Measurements from ENCODE around the gene RPH3AL.

RPH3AL gene

DNA sequence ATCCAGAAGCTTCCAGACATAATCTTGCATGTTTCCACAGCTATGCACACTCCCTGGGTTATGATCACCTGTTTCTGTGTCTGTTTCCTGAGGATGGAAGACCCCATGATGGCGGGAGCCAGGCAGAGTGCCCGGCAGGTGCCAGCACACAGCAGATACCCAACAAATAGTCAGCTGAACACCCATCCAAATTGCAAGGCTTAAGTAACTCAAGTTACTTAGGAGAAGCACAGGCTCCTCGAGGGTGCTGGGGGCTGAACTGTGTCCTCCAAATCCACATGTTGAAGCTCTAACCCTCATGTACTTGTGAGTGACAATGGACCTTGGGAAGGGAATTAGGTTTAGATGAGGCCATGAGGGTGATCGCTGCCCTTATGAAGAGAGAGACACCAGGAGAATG is 91.7 kb downstream of the RPH3AL start:
- H3K79me1 ChIP-seq (ENCODE audit: low read depth, low read length), result no peaks in the 10 kb centered on the region
- no peak overlapping the region for H3K23ac ChIP-seq (ENCODE audit: low read depth, low read length, poor library complexity)
- no peak overlapping the region for H3K4ac ChIP-seq (ENCODE audit: low read length)
- H3K9ac ChIP-seq (ENCODE audit: low read depth, low read length, poor library complexity), result no peak overlapping the region
- no peak overlapping the region for H3K18ac ChIP-seq (ENCODE audit: low read length)
- H3K9me3 ChIP-seq (replicated peaks in 1 of 2; ENCODE audit: control insufficient read depth in 2 of 2, insufficient read depth in 1 of 2, low read depth in 1 of 2, low read length in 2 of 2), result peaks cover 4 to 18% of the 10 kb centered on the region in 2 donors
- peaks cover 0 to 3% (median 0%) of the 10 kb centered on the region in 3 experiments for H3K27me3 ChIP-seq (ENCODE audit: control insufficient read depth in 3 of 3, insufficient read depth in 3 of 3, low read depth in 1 of 3, low read length in 3 of 3)
- H3K4me3 ChIP-seq (ENCODE audit: low read length in 2 of 2), result no peak overlapping the region
- WGBS, 2 donors (ENCODE audit: extremely low coverage in 2 of 2, insufficient read length in 2 of 2, insufficient replicate concordance in 1 of 2), result no CpG with 5 or more reads among the region's 4 CpGs
- H2BK12ac ChIP-seq (ENCODE audit: low read length), result no peak overlapping the region
- H2AFZ ChIP-seq (ENCODE audit: low read length), result no peak overlapping the region
- DNase-seq (ENCODE audit: low spot score), result no peak
- H3K4me1 ChIP-seq (ENCODE audit: control insufficient read depth in 2 of 2, insufficient read depth in 1 of 2, low read depth in 1 of 2, low read length in 2 of 2), result peaks cover 0 to 11% of the 10 kb centered on the region in 2 donors
- H3K14ac ChIP-seq (ENCODE audit: low read length), result no peak overlapping the region
- H3K4me2 ChIP-seq (ENCODE audit: insufficient read depth, low read length, poor library complexity, severe bottlenecking), result no peak overlapping the region
- H2AK5ac ChIP-seq (ENCODE audit: low read depth, low read length), result no peak overlapping the region
- H2BK15ac ChIP-seq (ENCODE audit: low read length), result no peak overlapping the region
- no peak overlapping the region for H3K27ac ChIP-seq (replicated peaks; ENCODE audit: low read length)
- no peak overlapping the region for H4K91ac ChIP-seq (ENCODE audit: low read depth, low read length, poor library complexity)
- no peak overlapping the region for H4K8ac ChIP-seq (ENCODE audit: low read depth, low read length)
- no peaks in the 10 kb centered on the region for H3K36me3 ChIP-seq (replicated peaks in 1 of 2; ENCODE audit: control insufficient read depth in 2 of 2, insufficient read depth in 2 of 2, low read length in 2 of 2)
- H2BK120ac ChIP-seq (ENCODE audit: low read depth, low read length), result no peak overlapping the region
- no peak overlapping the region for H2BK5ac ChIP-seq (ENCODE audit: low read length)

GRCh38 chr17:260031-260791 is 92.4 kb downstream of the RPH3AL start:
- no peak overlapping the region for H3K4ac ChIP-seq (ENCODE audit: low read length)
- H3K23ac ChIP-seq (ENCODE audit: low read depth, low read length, poor library complexity), result no peak overlapping the region
- H4K91ac ChIP-seq (ENCODE audit: low read depth, low read length, poor library complexity), result no peak overlapping the region
- H2BK120ac ChIP-seq (ENCODE audit: low read depth, low read length), result no peak overlapping the region
- WGBS, 2 donors (ENCODE audit: extremely low coverage in 2 of 2, insufficient read length in 2 of 2, insufficient replicate concordance in 1 of 2), result no CpG with 5 or more reads among the region's 15 CpGs
- no peak overlapping the region for H2AFZ ChIP-seq (ENCODE audit: low read length)
- no peak overlapping the region for H2AK5ac ChIP-seq (ENCODE audit: low read depth, low read length)
- H3K9me3 ChIP-seq (replicated peaks in 1 of 2; ENCODE audit: control insufficient read depth in 2 of 2, insufficient read depth in 1 of 2, low read depth in 1 of 2, low read length in 2 of 2), result peaks cover 4 to 18% of the 10 kb centered on the region in 2 donors
- no peak for DNase-seq (ENCODE audit: low spot score)
- peak overlapping the region; percentile 72 for H3K14ac ChIP-seq (ENCODE audit: low read length)
- no peak overlapping the region for H3K4me2 ChIP-seq (ENCODE audit: insufficient read depth, low read length, poor library complexity, severe bottlenecking)
- no peak overlapping the region for H3K4me3 ChIP-seq (ENCODE audit: low read length in 2 of 2)
- H2BK15ac ChIP-seq (ENCODE audit: low read length), result no peak overlapping the region
- no peak overlapping the region for H2BK12ac ChIP-seq (ENCODE audit: low read length)
- H3K9ac ChIP-seq (ENCODE audit: low read depth, low read length, poor library complexity), result no peak overlapping the region
- H4K8ac ChIP-seq (ENCODE audit: low read depth, low read length), result no peak overlapping the region
- H3K27ac ChIP-seq (replicated peaks; ENCODE audit: low read length), result no peak overlapping the region
- H3K4me1 ChIP-seq (ENCODE audit: control insufficient read depth in 2 of 2, insufficient read depth in 1 of 2, low read depth in 1 of 2, low read length in 2 of 2), result peaks cover 0 to 11% of the 10 kb centered on the region in 2 donors
- H2BK5ac ChIP-seq (ENCODE audit: low read length), result no peak overlapping the region
- H3K18ac ChIP-seq (ENCODE audit: low read length), result peak overlapping the region; percentile 54
- H3K79me1 ChIP-seq (ENCODE audit: low read depth, low read length), result no peaks in the 10 kb centered on the region
- peaks cover 0 to 3% (median 0%) of the 10 kb centered on the region in 3 experiments for H3K27me3 ChIP-seq (ENCODE audit: control insufficient read depth in 3 of 3, insufficient read depth in 3 of 3, low read depth in 1 of 3, low read length in 3 of 3)
- H3K36me3 ChIP-seq (replicated peaks in 1 of 2; ENCODE audit: control insufficient read depth in 2 of 2, insufficient read depth in 2 of 2, low read length in 2 of 2), result no peaks in the 10 kb centered on the region

DNA sequence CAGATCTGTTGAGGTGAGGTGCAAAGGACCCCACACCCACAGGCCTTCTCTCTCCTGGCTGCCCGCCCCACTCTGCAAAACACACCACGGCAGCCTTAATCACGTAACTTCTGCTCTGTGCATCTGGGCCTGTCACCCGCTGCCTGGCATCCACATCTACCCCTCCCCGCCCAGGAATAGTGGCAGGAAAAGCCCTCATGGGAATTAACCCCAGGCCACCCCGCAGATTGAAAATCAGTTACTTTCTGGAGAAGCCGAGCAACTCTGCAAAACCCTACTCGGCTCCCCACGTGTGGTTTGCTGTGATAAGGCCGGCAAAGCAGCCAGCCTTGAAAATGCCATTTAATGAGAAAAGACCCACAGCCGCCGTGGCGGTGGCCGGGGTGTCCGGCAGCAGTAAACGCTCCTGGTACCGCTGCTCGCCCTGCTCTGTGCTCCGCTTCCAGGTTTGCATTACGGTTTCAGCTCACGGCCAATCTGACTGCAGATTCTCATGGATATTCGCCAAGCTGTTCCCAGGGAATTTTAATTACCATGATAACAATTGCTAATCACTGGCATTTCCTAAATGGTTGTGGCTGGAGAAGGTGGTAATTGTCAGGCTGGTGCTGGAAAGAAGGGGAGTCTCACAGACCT is 93.1 kb downstream of the RPH3AL start:
- H3K36me3 ChIP-seq (replicated peaks in 1 of 2; ENCODE audit: control insufficient read depth in 2 of 2, insufficient read depth in 2 of 2, low read length in 2 of 2), result no peaks in the 10 kb centered on the region
- no peaks in the 10 kb centered on the region for H3K79me1 ChIP-seq (ENCODE audit: low read depth, low read length)
- no peak overlapping the region for H3K18ac ChIP-seq (ENCODE audit: low read length)
- H3K27ac ChIP-seq (replicated peaks; ENCODE audit: low read length), result no peak overlapping the region
- no CpG with 5 or more reads among the region's 22 CpGs for WGBS, 2 donors (ENCODE audit: extremely low coverage in 2 of 2, insufficient read length in 2 of 2, insufficient replicate concordance in 1 of 2)
- no peak overlapping the region for H3K23ac ChIP-seq (ENCODE audit: low read depth, low read length, poor library complexity)
- no peak overlapping the region for H4K91ac ChIP-seq (ENCODE audit: low read depth, low read length, poor library complexity)
- no peak overlapping the region for H2BK120ac ChIP-seq (ENCODE audit: low read depth, low read length)
- no peak overlapping the region for H4K8ac ChIP-seq (ENCODE audit: low read depth, low read length)
- DNase-seq (ENCODE audit: low spot score), result no peak
- H3K4me3 ChIP-seq (ENCODE audit: low read length in 2 of 2), result peak overlapping the region in 1 of 2 donors; percentile 39
- no peak overlapping the region for H3K4me2 ChIP-seq (ENCODE audit: insufficient read depth, low read length, poor library complexity, severe bottlenecking)
- H3K4me1 ChIP-seq (ENCODE audit: control insufficient read depth in 2 of 2, insufficient read depth in 1 of 2, low read depth in 1 of 2, low read length in 2 of 2), result peaks cover 0 to 11% of the 10 kb centered on the region in 2 donors
- H3K27me3 ChIP-seq (ENCODE audit: control insufficient read depth in 3 of 3, insufficient read depth in 3 of 3, low read depth in 1 of 3, low read length in 3 of 3), result peaks cover 0 to 3% (median 0%) of the 10 kb centered on the region in 3 experiments
- H3K4ac ChIP-seq (ENCODE audit: low read length), result no peak overlapping the region
- H2BK5ac ChIP-seq (ENCODE audit: low read length), result no peak overlapping the region
- H2AK5ac ChIP-seq (ENCODE audit: low read depth, low read length), result no peak overlapping the region
- H3K9ac ChIP-seq (ENCODE audit: low read depth, low read length, poor library complexity), result no peak overlapping the region
- no peak overlapping the region for H2BK15ac ChIP-seq (ENCODE audit: low read length)
- H2BK12ac ChIP-seq (ENCODE audit: low read length), result no peak overlapping the region
- H3K14ac ChIP-seq (ENCODE audit: low read length), result peak overlapping the region; percentile 14
- H2AFZ ChIP-seq (ENCODE audit: low read length), result no peak overlapping the region
- peaks cover 3 to 18% of the 10 kb centered on the region in 2 donors for H3K9me3 ChIP-seq (replicated peaks in 1 of 2; ENCODE audit: control insufficient read depth in 2 of 2, insufficient read depth in 1 of 2, low read depth in 1 of 2, low read length in 2 of 2)

DNA sequence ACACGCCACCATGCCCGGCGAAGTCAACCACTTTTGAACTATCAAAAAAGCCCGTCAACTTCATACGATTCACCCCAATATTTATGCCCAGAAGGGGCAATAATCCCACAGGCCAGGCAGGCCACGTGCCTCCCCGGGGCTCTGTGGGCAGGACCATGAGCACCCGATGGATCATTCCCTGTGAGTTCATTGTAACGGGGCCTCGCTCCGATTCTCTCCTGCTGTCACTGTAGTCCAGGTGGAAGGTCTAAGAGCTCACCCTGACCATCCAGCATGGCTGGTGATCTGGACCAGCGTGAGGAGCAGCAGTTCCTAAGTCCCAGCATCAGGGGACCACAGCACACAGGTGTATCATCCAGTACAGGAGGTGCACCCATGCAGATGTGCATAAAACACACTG is 93.7 kb downstream of the RPH3AL start:
- peaks cover 0 to 11% of the 10 kb centered on the region in 2 donors for H3K4me1 ChIP-seq (ENCODE audit: control insufficient read depth in 2 of 2, insufficient read depth in 1 of 2, low read depth in 1 of 2, low read length in 2 of 2)
- H2BK12ac ChIP-seq (ENCODE audit: low read length), result no peak overlapping the region
- no peaks in the 10 kb centered on the region for H3K79me1 ChIP-seq (ENCODE audit: low read depth, low read length)
- no peak overlapping the region for H3K4me2 ChIP-seq (ENCODE audit: insufficient read depth, low read length, poor library complexity, severe bottlenecking)
- no peak overlapping the region for H3K27ac ChIP-seq (replicated peaks; ENCODE audit: low read length)
- H3K18ac ChIP-seq (ENCODE audit: low read length), result no peak overlapping the region
- H3K23ac ChIP-seq (ENCODE audit: low read depth, low read length, poor library complexity), result no peak overlapping the region
- peaks cover 2 to 17% of the 10 kb centered on the region in 2 donors for H3K9me3 ChIP-seq (replicated peaks in 1 of 2; ENCODE audit: control insufficient read depth in 2 of 2, insufficient read depth in 1 of 2, low read depth in 1 of 2, low read length in 2 of 2)
- no peak overlapping the region for H2AFZ ChIP-seq (ENCODE audit: low read length)
- no peak for DNase-seq (ENCODE audit: low spot score)
- no peak overlapping the region for H4K91ac ChIP-seq (ENCODE audit: low read depth, low read length, poor library complexity)
- H3K4ac ChIP-seq (ENCODE audit: low read length), result no peak overlapping the region
- no peaks in the 10 kb centered on the region for H3K36me3 ChIP-seq (replicated peaks in 1 of 2; ENCODE audit: control insufficient read depth in 2 of 2, insufficient read depth in 2 of 2, low read length in 2 of 2)
- H4K8ac ChIP-seq (ENCODE audit: low read depth, low read length), result no peak overlapping the region
- no peak overlapping the region for H2BK120ac ChIP-seq (ENCODE audit: low read depth, low read length)
- no CpG with 5 or more reads among the region's 12 CpGs for WGBS, 2 donors (ENCODE audit: extremely low coverage in 2 of 2, insufficient read length in 2 of 2, insufficient replicate concordance in 1 of 2)
- peak overlapping the region in 1 of 2 donors; percentile 39 for H3K4me3 ChIP-seq (ENCODE audit: low read length in 2 of 2)
- peak overlapping the region; percentile 14 for H3K14ac ChIP-seq (ENCODE audit: low read length)
- H2AK5ac ChIP-seq (ENCODE audit: low read depth, low read length), result no peak overlapping the region
- H3K27me3 ChIP-seq (ENCODE audit: control insufficient read depth in 3 of 3, insufficient read depth in 3 of 3, low read depth in 1 of 3, low read length in 3 of 3), result peaks cover 0 to 3% (median 0%) of the 10 kb centered on the region in 3 experiments
- no peak overlapping the region for H3K9ac ChIP-seq (ENCODE audit: low read depth, low read length, poor library complexity)
- no peak overlapping the region for H2BK5ac ChIP-seq (ENCODE audit: low read length)
- H2BK15ac ChIP-seq (ENCODE audit: low read length), result no peak overlapping the region
